Stimulated activated CD4-positive, alpha-beta T cell treated with anti-CD3 and anti-CD28 coated beads, Interleukin-1b, Interleukin-23, amount 100 ng/mL, for 48 hours (primary cell): Measurements from ENCODE around the gene ARL6IP6.
A peak's percentile ranks its signal among the peaks of the same experiment; 100 is the strongest.
"Not testable (repeated sequence)": the region's sequence is repeated elsewhere in the genome, so short reads cannot be mapped to it uniquely, and the experiment has no call there.

Source experiments
- DNase-seq: peaks from one replicate; pipeline ENCODE4 v3.0.0-alpha.2; 2020

Gene ARL6IP6

GRCh38 chr2:152718076-152718908, at the start of gene ARL6IP6:
TSS of gene ARL6IP6 (plus strand) at chr2:152718620. CDS start at chr2:152718625, 5 bp downstream.
- peak; percentile 92 for DNase-seq

GRCh38 chr2:152674334-152674733, 44.1 kb upstream of the ARL6IP6 start:
- DNase-seq: no peak

DNA sequence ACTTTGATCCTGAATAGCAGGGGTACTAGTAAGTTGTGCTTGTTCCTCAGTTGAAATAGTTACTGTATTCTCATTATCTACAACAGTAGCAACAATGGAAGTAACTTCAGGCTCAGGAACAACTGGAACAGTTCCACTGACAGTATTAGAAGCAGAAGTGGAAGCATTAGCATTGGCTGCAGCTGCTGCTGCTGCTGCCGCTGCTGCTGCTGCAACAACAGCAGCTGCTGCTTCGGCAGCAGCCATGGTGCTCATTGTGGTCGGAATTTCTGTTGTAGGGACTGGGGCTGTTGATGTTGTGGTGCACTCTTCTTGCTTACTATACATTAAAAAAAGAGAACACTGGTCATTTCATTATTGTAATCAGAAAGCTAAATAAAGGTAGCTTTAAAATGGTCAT, 42.0 kb upstream of the ARL6IP6 start:
- DNase-seq: no peak

DNA sequence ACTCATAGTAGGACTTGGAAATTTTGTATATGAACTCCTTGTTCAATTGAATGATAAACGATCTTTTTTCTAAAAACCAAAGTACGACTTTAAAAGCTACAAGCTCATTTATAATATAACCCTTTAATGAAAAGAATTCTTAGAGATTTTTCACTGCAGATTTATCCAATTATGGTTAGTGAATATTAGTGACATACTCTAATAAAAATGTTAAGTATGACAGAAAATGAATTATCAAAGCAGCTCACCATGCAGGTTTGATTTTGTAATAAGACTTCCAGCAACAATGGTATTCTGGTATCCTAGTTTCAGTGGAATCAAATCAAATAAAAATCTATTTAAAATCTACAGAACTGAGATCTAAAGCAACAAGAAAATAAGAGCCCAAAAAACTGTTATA, 39.6 kb upstream of the ARL6IP6 start:
- no peak for DNase-seq

DNA sequence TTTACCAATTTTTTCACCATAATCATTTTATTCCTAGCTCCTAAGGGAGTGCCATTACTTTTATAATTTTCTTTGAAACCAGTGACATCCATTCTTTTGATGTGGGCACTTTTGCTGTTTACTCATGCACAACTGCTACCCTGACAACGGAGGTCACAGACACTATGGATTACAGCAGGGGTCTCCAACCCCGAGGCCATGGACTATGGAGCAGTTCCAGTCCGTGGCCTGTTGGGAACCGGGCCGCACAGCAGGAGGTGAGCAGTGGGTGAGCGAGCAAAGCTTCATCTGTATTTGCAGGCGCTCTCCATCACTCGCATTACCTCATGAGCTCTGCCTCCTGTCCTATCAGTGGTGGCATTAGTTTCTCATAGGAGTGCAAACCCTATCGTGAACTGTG, 35.8 kb upstream of the ARL6IP6 start:
- DNase-seq: no peak

- DNase-seq: no peak
These were observed 35.0 kb upstream of the ARL6IP6 start for GRCh38 chr2:152683400-152683799.

DNA sequence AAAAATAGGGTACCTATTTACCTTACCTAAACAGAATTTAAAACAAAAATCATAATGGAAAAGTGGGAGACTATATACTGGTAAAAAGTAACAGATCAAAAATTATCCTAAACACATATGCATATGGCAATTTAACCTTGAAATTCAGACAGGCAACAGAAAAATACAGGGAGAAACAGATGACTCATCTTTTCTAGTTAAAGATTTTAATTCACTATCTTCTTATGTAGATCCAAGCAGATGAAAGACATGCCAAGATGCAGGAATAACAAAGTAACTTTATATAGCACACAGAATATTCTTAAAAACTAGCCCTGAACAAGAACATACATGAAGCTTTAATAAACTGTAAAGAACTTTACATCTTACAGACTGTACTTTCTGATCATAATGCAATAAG, 32.1 kb upstream of the ARL6IP6 start:
- DNase-seq: no peak

DNA sequence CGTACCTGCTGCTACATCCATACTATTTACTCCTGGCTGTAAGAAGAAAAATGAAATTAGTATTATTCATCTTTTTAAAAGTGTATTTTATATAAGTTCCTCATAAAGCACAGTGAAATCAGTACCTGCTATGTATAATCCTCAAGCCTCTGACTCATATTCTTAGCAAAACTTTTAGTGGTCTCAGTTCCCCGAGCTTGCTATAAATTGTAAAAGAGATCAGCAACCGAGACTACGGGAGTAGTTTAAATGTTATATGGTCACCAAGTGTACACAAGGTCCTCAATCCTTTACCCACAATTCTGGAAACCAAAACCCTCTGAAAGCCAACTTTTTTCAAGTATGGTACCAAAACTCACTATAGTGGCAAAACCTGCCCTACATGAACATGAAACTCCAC, 25.4 kb upstream of the ARL6IP6 start:
- no peak for DNase-seq

DNA sequence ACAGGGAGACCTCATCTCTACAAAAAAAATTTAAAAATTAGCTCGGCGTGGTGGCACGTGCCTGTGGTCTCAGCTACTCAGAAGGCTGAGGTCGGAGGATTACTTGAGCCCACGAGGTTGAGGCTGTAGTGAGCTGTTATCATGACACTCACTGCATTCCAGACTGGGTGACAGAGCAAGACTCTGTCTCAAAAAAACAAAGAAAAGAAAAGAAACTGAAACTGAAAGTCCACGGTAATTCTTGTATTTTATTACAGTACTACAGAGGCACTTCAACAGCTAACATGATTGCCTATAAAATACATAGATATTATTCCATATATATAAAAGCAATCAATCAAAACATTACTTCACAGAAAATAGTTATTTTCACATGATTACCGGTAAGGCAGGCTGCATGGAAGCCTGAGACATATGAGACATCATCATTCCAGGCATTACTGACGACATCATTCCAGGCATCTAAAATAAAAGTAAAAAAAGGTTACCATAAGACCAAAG, 24.2 kb upstream of the ARL6IP6 start:
- peak; percentile 55 for DNase-seq

- DNase-seq: no peak
These were observed 22.7 kb upstream of the ARL6IP6 start for GRCh38 chr2:152695763-152696162.

DNA sequence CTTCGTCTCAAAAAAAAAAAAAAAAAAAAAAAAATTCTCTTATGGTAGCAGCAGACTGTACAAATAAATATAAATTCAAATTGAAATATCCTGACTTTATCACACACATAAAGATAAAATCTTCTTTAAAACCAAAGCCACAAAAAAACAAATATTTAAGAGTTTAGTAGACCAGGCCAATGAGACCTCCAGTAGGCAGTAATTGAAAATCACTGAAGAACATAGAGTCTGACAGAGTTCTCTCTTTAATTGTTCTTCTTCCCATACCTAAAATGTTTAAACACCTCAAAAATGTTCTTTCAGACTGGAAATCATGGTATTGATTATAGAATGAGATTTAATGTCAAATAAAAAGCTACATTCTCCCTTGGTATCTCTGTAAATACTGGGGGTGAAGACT, 21.9 kb upstream of the ARL6IP6 start:
- DNase-seq: no peak

GRCh38 chr2:152701198-152701597, 17.2 kb upstream of the ARL6IP6 start:
- no peak for DNase-seq

- no peak for DNase-seq
These were observed 11.9 kb upstream of the ARL6IP6 start for GRCh38 chr2:152706477-152707021.

DNA sequence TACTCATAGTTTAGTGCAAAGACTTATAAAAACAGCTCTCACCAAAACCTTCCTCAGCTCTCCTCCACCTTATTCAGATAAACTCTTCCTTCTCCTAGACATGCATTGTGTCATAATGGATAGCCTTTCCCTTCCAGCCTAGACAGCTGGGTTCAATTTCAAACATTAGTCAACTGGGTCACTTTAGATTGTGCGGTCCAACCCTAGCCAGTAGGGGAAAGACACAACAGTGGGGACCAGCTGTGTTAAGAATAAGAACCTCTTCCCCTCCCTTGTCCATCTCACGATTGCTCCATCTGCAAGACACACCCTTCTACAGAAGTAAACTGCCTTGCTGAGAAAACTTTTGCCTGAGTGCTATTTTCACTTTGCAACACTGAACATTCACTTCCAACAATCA, 9.7 kb upstream of the ARL6IP6 start:
- no peak for DNase-seq

DNA sequence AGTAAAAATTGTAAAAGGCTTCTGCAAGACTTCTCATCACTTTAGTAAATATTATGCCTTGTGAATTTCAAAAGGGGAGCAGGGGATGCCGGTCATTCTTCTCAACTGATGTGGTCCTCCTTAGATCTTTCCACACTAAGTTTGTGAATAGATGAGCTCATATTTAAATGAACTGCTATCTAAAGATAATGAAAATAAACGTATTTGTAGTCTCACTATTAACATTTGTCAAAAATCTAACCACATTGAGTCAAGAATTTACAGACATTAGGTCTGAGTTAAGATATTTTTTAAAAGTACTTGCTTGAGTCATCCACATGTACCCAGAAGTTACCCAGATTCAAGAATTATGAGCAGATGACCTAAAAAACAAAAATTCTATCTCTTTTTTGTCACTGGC, 7.7 kb upstream of the ARL6IP6 start:
- DNase-seq: no peak

DNA sequence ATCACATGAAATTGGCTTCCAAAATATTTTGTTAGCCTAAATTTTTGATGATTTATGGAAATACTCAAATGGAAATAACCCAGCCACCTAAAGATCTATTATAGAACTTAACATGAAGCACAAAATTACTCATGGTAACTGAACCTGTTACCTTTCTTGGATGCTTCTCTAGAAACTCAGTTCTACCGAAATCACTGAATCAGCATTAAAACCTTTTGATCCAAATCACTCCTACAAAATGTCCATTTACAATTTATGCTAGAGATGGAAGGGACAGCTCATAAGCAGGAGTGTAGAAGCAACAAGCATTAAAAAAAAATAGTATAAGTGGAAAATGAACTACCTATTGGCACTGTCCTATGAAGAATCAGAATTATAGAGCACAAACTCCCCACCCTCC, 3.3 kb upstream of the ARL6IP6 start:
- DNase-seq: no peak

DNA sequence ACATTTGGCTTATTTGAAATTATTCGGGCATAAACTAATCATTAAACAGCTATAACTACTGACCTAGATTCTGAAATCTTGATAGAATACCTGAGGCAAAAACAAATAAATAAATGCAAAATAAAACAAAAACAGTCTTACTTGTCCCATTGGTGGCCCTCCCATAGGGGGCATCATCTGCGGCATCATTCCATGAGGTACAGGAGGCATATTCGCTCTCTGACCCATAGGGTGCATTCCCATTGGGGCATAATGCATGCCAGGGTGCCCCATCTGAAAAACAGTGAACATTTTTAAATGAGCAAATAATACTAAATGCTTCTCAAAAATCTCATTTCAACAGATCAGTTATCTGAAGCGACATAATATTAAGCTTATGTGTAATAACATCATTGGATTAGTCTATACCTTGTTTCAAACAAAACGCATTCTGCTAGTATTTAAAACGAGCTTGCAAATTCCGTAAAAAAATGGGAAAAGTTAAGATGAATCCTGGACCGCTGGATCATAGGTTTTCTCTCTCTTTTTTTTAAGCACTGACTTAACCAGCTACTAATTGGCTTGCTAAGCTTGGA, 2.5 kb upstream of the ARL6IP6 start:
- peak; percentile 46 for DNase-seq

- DNase-seq: peak; percentile 28
These were observed 1.6 kb upstream of the ARL6IP6 start for GRCh38 chr2:152716805-152717227.

DNA sequence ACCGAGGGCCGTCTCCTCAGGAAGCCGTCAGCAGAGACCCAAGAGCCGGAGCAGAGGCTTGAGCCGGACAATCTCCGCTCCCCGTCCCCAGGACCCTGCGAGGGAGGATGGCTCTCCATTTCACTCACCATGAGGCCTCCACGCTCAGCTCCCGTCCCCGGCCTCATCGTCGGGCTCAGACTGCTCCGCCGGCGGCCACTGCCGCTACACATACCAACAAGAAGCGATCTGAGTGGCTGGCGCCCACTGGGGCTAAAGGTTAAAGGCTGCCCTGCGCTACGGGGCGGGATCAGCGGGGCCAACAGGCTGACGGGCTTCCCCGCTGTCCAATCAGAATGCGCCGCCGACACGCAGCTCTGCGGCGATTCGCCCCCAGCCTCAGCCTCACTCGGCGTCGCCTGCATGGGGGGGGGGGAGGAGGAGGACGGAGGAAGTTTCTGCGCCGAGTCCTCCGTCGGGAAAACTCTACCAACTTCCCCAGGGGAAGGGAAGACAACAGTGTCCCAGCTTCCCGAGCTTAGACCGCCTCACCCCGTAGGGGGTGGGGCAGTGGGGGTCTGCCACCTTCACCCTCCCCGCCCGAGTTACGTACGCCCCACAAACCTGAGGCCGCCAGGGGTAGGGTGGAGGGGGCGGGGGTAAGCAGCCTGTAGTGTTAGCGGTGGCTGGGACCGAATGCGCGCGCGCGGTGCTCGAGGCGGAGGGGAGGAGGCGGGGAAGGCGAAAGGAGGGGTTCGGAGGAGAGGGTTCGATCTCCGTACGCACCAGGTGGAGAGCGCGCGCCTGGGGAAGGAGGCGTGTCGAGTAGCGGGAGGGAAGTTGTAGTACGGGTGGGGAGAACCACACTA, 968 bp upstream of the ARL6IP6 start, which contains the start of gene PRPF40A:
Gene PRPF40A, minus strand, starts transcription at position 234 of the 848 bp plus-strand sequence. Its CDS starts 22 bp downstream, at position 212.
- DNase-seq: peak; percentile 98

GRCh38 chr2:152718909-152719645, 657 bp downstream of the ARL6IP6 start:
- DNase-seq: peak; percentile 48

DNA sequence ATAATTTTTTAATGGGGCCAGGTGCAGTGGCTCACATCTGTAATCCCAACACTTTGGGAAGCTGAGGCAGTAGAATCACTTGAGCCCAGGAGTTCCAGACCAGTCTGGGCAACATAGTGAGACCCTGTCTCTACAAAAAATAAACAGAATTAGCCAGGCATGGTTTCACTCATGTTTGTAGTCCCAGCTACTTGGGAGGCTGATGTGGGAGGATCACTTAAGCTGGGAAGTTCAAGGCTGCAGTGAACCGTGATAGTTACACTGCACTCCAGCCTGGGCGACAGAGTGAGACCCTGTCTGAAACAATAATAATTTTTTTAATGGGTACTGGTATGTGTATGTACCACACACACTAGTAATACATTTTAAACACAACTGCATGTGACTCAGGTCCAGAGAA, 2.4 kb downstream of the ARL6IP6 start:
- no peak for DNase-seq

DNA sequence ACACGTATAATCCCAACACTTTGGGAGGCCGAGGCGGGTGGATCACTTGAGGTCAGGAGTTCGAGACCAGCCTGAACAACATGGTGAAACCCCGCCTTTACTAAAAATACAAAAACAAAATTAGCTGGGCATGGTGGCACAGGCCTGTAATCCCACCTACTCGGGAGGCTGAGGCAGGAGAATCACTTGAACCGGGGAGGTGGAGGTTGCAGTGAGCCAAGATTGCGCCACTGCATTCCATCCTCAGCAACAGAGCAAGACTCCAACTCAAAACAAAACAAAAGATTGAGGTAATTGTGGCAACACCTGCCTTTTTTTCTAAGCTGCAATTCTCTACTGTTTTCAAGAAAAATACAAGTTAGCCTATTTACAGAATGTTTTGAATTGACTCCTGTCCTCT, 4.2 kb downstream of the ARL6IP6 start:
- not testable (repeated sequence) for DNase-seq
